HG03460 (cell line): ENCODE results near the gene TSEN34.
"Not testable (repeated sequence)": the region's sequence is repeated elsewhere in the genome, so short reads cannot be mapped to it uniquely, and the experiment has no call there.

ENCODE experiments used
- ATAC-seq: cut with Tn5 transposase; IDR thresholded peaks from one replicate; pipeline ENCODE4 v1.9.1; 2021; ENCODE audit not compliant: unreplicated experiment

The TSEN34 gene

GRCh38 chr19:54207983-54208783 lies 17.1 kb downstream of the TSEN34 start:
- peak; percentile 36 for ATAC-seq

GRCh38 chr19:54208784-54209057 lies 17.6 kb downstream of the TSEN34 start:
- ATAC-seq, result no peak

GRCh38 chr19:54209058-54209810 lies 18.1 kb downstream of the TSEN34 start:
- ATAC-seq, result no peak

- no peak for ATAC-seq
These were observed 18.8 kb downstream of the TSEN34 start for GRCh38 chr19:54209811-54210494.

- no peak for ATAC-seq
These were observed 20.1 kb downstream of the TSEN34 start for GRCh38 chr19:54211235-54211634.

- ATAC-seq, result not testable (repeated sequence)
These were observed 23.1 kb downstream of the TSEN34 start for GRCh38 chr19:54214217-54214616.

- ATAC-seq, result not testable (repeated sequence)
These were observed 23.6 kb downstream of the TSEN34 start for GRCh38 chr19:54214734-54215133.

- ATAC-seq, result no peak
These were observed 25.8 kb downstream of the TSEN34 start for GRCh38 chr19:54216869-54217268.

- not testable (repeated sequence) for ATAC-seq
These were observed 26.6 kb downstream of the TSEN34 start for GRCh38 chr19:54217517-54218247.

- ATAC-seq, result no peak
These were observed 27.2 kb downstream of the TSEN34 start for GRCh38 chr19:54218259-54218658.

- ATAC-seq, result no peak
These were observed 28.0 kb downstream of the TSEN34 start for GRCh38 chr19:54218960-54219661.

- not testable (repeated sequence) for ATAC-seq
These were observed 28.6 kb downstream of the TSEN34 start for GRCh38 chr19:54219702-54220101.

GRCh38 chr19:54221947-54222346 lies 30.8 kb downstream of the TSEN34 start:
- ATAC-seq, result not testable (repeated sequence)

GRCh38 chr19:54222474-54223276 lies 31.6 kb downstream of the TSEN34 start, which contains the start of gene LILRB3:
Gene LILRB3, minus strand, starts transcription at chr19:54223007. Its CDS starts 31 bp downstream, at chr19:54222976.
- ATAC-seq, result not testable (repeated sequence)

GRCh38 chr19:54223277-54223936 lies 32.3 kb downstream of the TSEN34 start:
- not testable (repeated sequence) for ATAC-seq

- ATAC-seq, result not testable (repeated sequence)
These were observed 32.8 kb downstream of the TSEN34 start for GRCh38 chr19:54223937-54224281.

- not testable (repeated sequence) for ATAC-seq
These were observed 33.5 kb downstream of the TSEN34 start for GRCh38 chr19:54224619-54225018.

- no peak for ATAC-seq
These were observed 38.0 kb downstream of the TSEN34 start for GRCh38 chr19:54229146-54229545.

- ATAC-seq, result no peak
These were observed 38.9 kb downstream of the TSEN34 start for GRCh38 chr19:54230031-54230430.
